ENCODE data around the gene GPR107.

GPR107 gene

GRCh38 chr9:130185490-130186031 lies 131.9 kb downstream of the GPR107 start:
- TF ChIP-seq CEBPB (IDR thresholded peaks at IDR 0.05): no peak
- TF ChIP-seq TAF1 (IDR thresholded peaks at IDR 0.05; ENCODE audit: low read depth): no peak
- TF ChIP-seq REST (IDR thresholded peaks at IDR 0.05; ENCODE audit: low read depth): 0 out of 2 replicates have a peak, but pooled peaks have one; percentile 12
- no peak for TF ChIP-seq CREB1 (IDR thresholded peaks at IDR 0.05; ENCODE audit: low read depth)
- peak; percentile 58; the same call in 1 of the 2 replicates for TF ChIP-seq ZBTB7A (IDR thresholded peaks at IDR 0.05; ENCODE audit: low read depth)
- no peak for TF ChIP-seq RAD21 (IDR thresholded peaks at IDR 0.05; ENCODE audit: low read depth)
- TF ChIP-seq TCF12 (IDR thresholded peaks at IDR 0.05; ENCODE audit: low read depth): 0 out of 2 replicates have a peak, but pooled peaks have one; percentile 20
- no peak for TF ChIP-seq EP300 (IDR thresholded peaks at IDR 0.05; ENCODE audit: borderline replicate concordance)
- no peak for TF ChIP-seq MAX (IDR thresholded peaks at IDR 0.05)
- TF ChIP-seq EGR1 (IDR thresholded peaks at IDR 0.05): no peak
- TF ChIP-seq NFIC (IDR thresholded peaks at IDR 0.05): no peak
- TF ChIP-seq YY1 (IDR thresholded peaks at IDR 0.05; ENCODE audit: low read depth): no peak
- no peak for TF ChIP-seq FOXM1 (IDR thresholded peaks at IDR 0.05; ENCODE audit: borderline replicate concordance, low read depth)
- TF ChIP-seq, protein P1, sequence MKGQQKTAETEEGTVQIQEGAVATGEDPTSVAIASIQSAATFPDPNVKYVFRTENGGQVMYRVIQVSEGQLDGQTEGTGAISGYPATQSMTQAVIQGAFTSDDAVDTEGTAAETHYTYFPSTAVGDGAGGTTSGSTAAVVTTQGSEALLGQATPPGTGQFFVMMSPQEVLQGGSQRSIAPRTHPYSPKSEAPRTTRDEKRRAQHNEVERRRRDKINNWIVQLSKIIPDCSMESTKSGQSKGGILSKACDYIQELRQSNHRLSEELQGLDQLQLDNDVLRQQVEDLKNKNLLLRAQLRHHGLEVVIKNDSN (IDR thresholded peaks at IDR 0.05): no peak
- no peak for TF ChIP-seq TEAD4 (IDR thresholded peaks at IDR 0.05)

DNA sequence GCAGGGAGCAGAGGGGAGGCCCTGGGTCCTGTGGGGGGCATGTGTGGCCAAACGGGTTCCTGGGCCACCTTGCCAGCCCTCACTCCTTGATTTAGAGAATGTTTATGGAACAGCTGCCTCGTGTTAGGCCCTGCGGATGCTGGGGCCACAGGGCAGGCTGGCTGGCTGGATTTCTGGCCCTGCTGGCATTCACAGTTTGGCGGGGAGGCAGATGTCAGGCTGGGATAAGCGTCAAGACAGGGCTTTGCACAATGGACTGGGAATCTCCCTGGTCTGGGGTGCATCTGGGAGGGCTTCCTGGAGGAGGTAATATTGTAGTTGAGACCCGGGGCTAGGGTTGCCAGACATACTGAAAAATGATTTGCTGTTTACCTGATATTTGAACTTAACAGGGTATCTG lies 132.3 kb downstream of the GPR107 start:
- TF ChIP-seq REST (IDR thresholded peaks at IDR 0.05; ENCODE audit: low read depth) (no peak), MAX (IDR thresholded peaks at IDR 0.05) (no peak)

- TF ChIP-seq, protein P1 (IDR thresholded peaks at IDR 0.05): 0 out of 2 replicates have a peak, but pooled peaks have one; percentile 48
- TF ChIP-seq RAD21 (IDR thresholded peaks at IDR 0.05; ENCODE audit: low read depth): peak; percentile 11; the same call in 1 of the 2 replicates
- TF ChIP-seq MAX (IDR thresholded peaks at IDR 0.05): peak; percentile 58
- no peak for TF ChIP-seq REST (IDR thresholded peaks at IDR 0.05; ENCODE audit: low read depth)
Measured at GRCh38 chr9:130186839-130187522, 133.3 kb downstream of the GPR107 start.

DNA sequence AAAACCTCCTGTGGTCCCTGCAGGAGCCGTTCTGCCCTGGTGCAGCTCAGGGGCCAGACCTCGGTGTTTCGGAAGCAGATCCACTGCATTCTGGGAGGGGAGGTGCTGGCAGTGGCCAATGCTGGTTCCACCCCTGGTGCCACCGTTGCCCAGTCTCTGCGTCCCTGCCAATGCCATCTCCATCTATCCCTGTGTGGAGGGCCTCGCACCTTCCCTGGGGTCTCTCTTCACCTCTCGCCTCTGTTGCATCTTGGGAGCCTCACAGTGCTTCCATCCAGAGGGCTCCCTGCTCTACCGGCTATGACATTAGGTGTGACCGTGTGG lies 133.8 kb downstream of the GPR107 start:
- TF ChIP-seq ZBTB7A (IDR thresholded peaks at IDR 0.05; ENCODE audit: low read depth) (0 out of 2 replicates have a peak, but pooled peaks have one; percentile 20), CREB1 (IDR thresholded peaks at IDR 0.05; ENCODE audit: low read depth) (no peak)
